HepG2 (cell line): ENCODE measurements around the gene XRCC1. TPM values are rescaled to one million over a fixed set of nuclear protein-coding genes. Genes with fewer than 3 reads are reported as not detected.
A peak's percentile ranks its signal among the peaks of the same experiment; 100 is the strongest.

ENCODE experiments used
- AKAP8 ChIP-seq: sonication (generic); formaldehyde crosslinking; IDR thresholded peaks from 2 replicates; pipeline ENCODE4 v1.5.1; 2020; ENCODE audit warnings: mild to moderate bottlenecking, missing genetic modification reagents
- ARID3A ChIP-seq: IDR thresholded peaks from 2 replicates; pipeline ENCODE4 v1.6.1; 2012; ENCODE audit warnings: low read depth, low read length, improper control_type of control experiment
- ATM ChIP-seq: fragments of 450-650 bp; IDR thresholded peaks from 2 replicates; pipeline ENCODE4 v1.7.1; 2017; ENCODE audit warnings: mild to moderate bottlenecking, borderline replicate concordance
- CREM ChIP-seq, 2 experiments: sonication (generic) in 1 of 2; formaldehyde crosslinking in 1 of 2; IDR thresholded peaks; 2 replicates each; pipeline versions ENCODE4 v1.4.0 to v1.6.1; 2016 to 2020; ENCODE audit warnings: antibody characterized with exemption in 1 of 2, mild to moderate bottlenecking in 1 of 2, missing genetic modification reagents in 1 of 2
- MXD1 ChIP-seq: sonication (generic); formaldehyde crosslinking; IDR thresholded peaks from 2 replicates; pipeline ENCODE4 v1.4.0; 2020; ENCODE audit warnings: mild to moderate bottlenecking, missing genetic modification reagents
- NCOA2 ChIP-seq: sonication (generic); formaldehyde crosslinking; IDR thresholded peaks from 2 replicates; pipeline ENCODE4 v1.8.0; 2022; ENCODE audit warnings: inconsistent platforms
- NR2F2 ChIP-seq: IDR thresholded peaks from 2 replicates; pipeline ENCODE4 v1.6.1; 2012; ENCODE audit warnings: low read depth, inconsistent platforms, borderline replicate concordance
- PBX3 ChIP-seq: sonication (generic); formaldehyde crosslinking; IDR thresholded peaks from 2 replicates; pipeline ENCODE4 v1.8.1; 2023; ENCODE audit warnings: missing genetic modification reagents, inconsistent platforms, borderline replicate concordance
- PCBP2 ChIP-seq: fragments of 200-400 bp; formaldehyde crosslinking; optimal IDR thresholded peaks from 2 replicates; pipeline ENCODE3; 2018; ENCODE audit warnings: low read length, low read depth; ENCODE audit not compliant: poor library complexity, severe bottlenecking
- PPARG ChIP-seq: conservative IDR thresholded peaks from 2 replicates; pipeline ENCODE4 v1.6.1; 2016; ENCODE audit warnings: missing biosample characterization, missing genetic modification reagents
- SETDB1 ChIP-seq: sonication (generic); formaldehyde crosslinking; IDR thresholded peaks from 2 replicates; pipeline ENCODE4 v1.5.1; 2020; ENCODE audit warnings: missing genetic modification reagents, mild to moderate bottlenecking, borderline replicate concordance
- SIN3A ChIP-seq: IDR thresholded peaks from 2 replicates; pipeline ENCODE4 v1.6.1; 2011; ENCODE audit warnings: low read depth, mild to moderate bottlenecking, control low read depth, low read length, borderline replicate concordance
- ZBTB7A ChIP-seq: sonication (generic); formaldehyde crosslinking; IDR thresholded peaks from 2 replicates; pipeline ENCODE4 v1.8.0; 2022; ENCODE audit warnings: mild to moderate bottlenecking, missing genetic modification reagents
- ZNF30 ChIP-seq: sonication (generic); formaldehyde crosslinking; IDR thresholded peaks from 2 replicates; pipeline ENCODE4 v1.5.0; 2020; ENCODE audit warnings: mild to moderate bottlenecking, missing genetic modification reagents
- ZNF362 ChIP-seq: sonication (generic); formaldehyde crosslinking; IDR thresholded peaks from 2 replicates; pipeline ENCODE4 v1.4.0; 2020; ENCODE audit warnings: missing genetic modification reagents, mild to moderate bottlenecking, borderline replicate concordance
- ZNF430 ChIP-seq: sonication (generic); formaldehyde crosslinking; IDR thresholded peaks from 2 replicates; pipeline ENCODE4 v1.9.0; 2021; ENCODE audit warnings: mild to moderate bottlenecking, missing genetic modification reagents
- ZNF549 ChIP-seq: sonication (generic); formaldehyde crosslinking; IDR thresholded peaks from 2 replicates; pipeline ENCODE4 v1.5.0; 2020; ENCODE audit warnings: missing genetic modification reagents
- ZNF710 ChIP-seq: sonication (generic); formaldehyde crosslinking; IDR thresholded peaks from 2 replicates; pipeline ENCODE4 v1.5.0; 2020; ENCODE audit warnings: mild to moderate bottlenecking, missing genetic modification reagents, borderline replicate concordance
- ZNF773 ChIP-seq: sonication (generic); formaldehyde crosslinking; IDR thresholded peaks from 2 replicates; pipeline ENCODE4 v1.4.0; 2020; ENCODE audit warnings: missing genetic modification reagents, borderline replicate concordance
- ZNF879 ChIP-seq: sonication (generic); formaldehyde crosslinking; IDR thresholded peaks from 2 replicates; pipeline ENCODE4 v1.8.1; 2023; ENCODE audit warnings: missing genetic modification reagents
- polyA plus RNA-seq, 8 experiments: library from polyadenylated mRNA; depleted of rRNA in 3 of 8; stranded (reverse) in 7 of 8; unstranded in 1 of 8; fragments of >200 nt; fragmentation: Illumina TruSeq in 4 of 8; extraction: Trizol in 4 of 8; gene quantifications; 2 replicates each; pipeline versions ENCODE4 v1.2.1 to v1.2.3, GENCODE V29; 2011 to 2016; ENCODE audit warnings: low read depth in 4 of 8, missing spikeins in 1 of 8, mixed read lengths in 1 of 8; ENCODE audit not compliant: insufficient read depth in 1 of 8
- total RNA-seq, 5 experiments: library from RNA; depleted of rRNA; stranded (reverse); fragments of >200 nt; fragmentation: Illumina TruSeq; extraction: Trizol; gene quantifications; 2 replicates each; pipeline ENCODE4 v1.2.3, GENCODE V29; 2016; ENCODE audit warnings: low read depth in 1 of 5

Gene XRCC1
- total and polyA plus RNA-seq, 2 of the 13 experiments (the other 11 are each of a cell fraction or from before 2014, with no cell fraction given): 24.7 to 26.3 TPM

GRCh38 chr19:43618921-43619261, 43.6 kb upstream of the XRCC1 start (continued):
- no peak for TF ChIP-seq ZNF710
- TF ChIP-seq SETDB1 (CRISPR knock-in tag): no peak
- no peak for TF ChIP-seq SIN3A
- no peak for TF ChIP-seq PPARG (CRISPR knock-in tag)
- TF ChIP-seq CREM (IDR thresholded peaks at IDR 0.05): peak; percentile 58; the same call in 1 of the 2 replicates
- TF ChIP-seq CREM (CRISPR knock-in tag; IDR thresholded peaks at IDR 0.05): no peak
- no peak for TF ChIP-seq ARID3A
- no peak for TF ChIP-seq ATM
- TF ChIP-seq ZBTB7A (CRISPR knock-in tag): peak; percentile 62; the same call in 1 of the 2 replicates
- no peak for TF ChIP-seq ZNF879 (CRISPR knock-in tag)
- TF ChIP-seq ZNF30 (CRISPR knock-in tag): no peak
- no peak for TF ChIP-seq ZNF430
- TF ChIP-seq NR2F2: no peak
- no peak for TF ChIP-seq MXD1 (CRISPR knock-in tag)
- TF ChIP-seq ZNF362 (CRISPR knock-in tag): no peak
- no peak for TF ChIP-seq NCOA2 (CRISPR knock-in tag)
- no peak for TF ChIP-seq AKAP8 (CRISPR knock-in tag)
- TF ChIP-seq PBX3 (CRISPR knock-in tag): no peak
- TF ChIP-seq ZNF773 (CRISPR knock-in tag): no peak
- no peak for TF ChIP-seq PCBP2
- no peak for TF ChIP-seq ZNF549 (CRISPR knock-in tag)
